GM18499 (cell line): Measurements from ENCODE around the gene CLCN7.
"Not testable (repeated sequence)": the region's sequence is repeated elsewhere in the genome, so short reads cannot be mapped to it uniquely, and the experiment has no call there.

Experiments
- ATAC-seq: cut with Tn5 transposase; IDR thresholded peaks from one replicate; pipeline ENCODE4 v1.9.1; 2021; ENCODE audit warnings: moderate number of reproducible peaks; ENCODE audit not compliant: insufficient read depth, unreplicated experiment

The CLCN7 gene

DNA sequence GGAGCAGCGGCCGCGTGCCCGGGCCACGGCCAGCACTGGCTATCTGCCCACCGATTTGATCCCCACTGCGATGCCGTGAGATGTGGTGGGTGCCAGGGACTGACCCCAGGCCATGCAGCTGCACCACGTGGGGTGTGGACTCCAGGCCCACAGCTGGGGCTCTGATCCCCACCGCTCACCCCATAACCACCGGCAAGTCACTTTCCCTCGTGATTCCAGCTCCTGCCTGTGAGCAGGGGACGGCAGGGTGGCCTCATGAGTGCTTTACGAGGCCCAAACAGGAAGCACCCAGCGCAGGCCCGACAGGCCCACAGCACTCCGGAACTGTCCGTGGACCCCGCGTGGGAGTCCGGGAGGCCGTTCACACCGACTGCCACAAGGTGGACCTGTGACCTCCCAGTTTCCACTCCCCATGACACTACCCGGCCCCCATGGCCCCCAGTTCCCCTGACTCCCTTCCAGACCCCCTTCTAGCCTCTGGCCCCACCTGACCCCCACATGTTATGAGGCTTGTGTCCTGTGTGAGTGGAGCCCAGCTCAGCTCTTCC is 13.3 kb upstream of the CLCN7 start:
- ATAC-seq = no peak

DNA sequence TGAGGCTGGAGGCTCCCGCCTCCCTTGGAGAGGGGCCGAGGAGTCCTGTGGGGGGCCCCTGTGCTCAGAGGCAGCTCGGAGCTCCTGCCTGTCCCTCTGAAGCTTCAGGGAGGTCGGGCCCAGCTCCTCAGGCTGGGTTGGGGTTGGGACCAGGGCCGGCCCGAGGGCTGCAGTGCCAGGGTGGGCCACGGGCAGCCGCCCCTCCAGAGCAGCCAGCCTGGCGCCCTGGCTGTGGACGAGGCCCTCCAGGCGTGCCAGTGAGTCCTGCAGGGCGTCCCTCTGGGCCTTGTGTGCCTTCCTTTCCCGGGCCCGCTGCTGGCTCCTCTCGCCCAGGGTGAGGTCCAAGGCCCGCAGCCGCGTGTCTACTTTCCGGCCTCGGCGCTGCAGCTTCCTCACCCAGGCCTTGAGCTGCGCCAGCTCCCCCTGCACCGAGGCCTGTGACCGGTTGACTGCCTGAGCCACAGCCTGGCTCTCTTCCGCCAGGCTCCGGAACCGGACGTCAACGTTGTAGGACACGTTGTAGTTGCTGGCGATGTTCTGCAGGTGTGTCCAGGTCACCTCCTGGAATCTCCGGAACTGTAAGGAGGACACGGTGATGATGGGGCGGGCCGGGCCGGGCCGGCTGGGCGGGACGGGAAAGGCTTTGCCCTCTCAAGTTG is 12.7 kb upstream of the CLCN7 start:
- no peak for ATAC-seq

DNA sequence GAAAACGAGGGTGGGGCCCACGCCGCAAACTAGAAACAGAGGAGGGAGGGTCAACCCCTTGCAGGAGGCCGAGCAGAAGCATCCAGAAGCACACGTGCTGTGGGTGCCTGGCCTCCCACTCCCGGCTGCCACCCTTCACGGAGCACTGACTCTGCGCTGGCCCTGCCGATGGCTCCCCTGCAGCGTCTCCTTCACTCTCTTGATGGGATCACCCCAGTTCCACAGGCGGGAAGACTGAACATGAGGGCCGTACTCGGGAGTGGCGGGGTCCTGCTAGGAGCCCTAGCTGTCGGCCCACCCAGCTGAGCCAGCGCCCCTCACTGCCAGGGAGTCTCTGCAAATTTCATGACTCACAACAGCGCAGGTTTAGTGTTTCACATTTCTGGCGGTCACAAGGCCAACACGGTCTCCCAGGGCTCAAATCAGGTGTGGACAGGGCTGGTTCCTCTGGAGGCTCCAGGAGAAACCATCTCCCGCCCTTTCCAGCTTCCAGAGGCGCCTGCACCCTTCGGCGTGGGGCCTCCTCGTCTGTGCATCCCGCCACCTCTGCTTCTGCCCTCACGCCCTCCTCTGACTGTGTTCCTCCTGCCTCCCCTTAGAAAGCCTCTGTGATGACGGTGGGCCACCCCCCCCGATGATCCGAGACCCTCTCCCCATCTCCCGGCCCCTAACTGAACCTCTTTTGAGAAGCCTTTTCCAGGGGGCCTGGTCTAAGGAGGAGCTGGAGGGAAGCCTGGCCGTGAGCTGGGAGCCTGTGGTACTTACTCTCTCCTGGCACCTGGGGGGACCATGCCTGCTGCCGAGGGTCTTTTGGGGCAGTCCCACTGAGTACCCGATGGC is 11.9 kb upstream of the CLCN7 start:
- ATAC-seq = no peak

DNA sequence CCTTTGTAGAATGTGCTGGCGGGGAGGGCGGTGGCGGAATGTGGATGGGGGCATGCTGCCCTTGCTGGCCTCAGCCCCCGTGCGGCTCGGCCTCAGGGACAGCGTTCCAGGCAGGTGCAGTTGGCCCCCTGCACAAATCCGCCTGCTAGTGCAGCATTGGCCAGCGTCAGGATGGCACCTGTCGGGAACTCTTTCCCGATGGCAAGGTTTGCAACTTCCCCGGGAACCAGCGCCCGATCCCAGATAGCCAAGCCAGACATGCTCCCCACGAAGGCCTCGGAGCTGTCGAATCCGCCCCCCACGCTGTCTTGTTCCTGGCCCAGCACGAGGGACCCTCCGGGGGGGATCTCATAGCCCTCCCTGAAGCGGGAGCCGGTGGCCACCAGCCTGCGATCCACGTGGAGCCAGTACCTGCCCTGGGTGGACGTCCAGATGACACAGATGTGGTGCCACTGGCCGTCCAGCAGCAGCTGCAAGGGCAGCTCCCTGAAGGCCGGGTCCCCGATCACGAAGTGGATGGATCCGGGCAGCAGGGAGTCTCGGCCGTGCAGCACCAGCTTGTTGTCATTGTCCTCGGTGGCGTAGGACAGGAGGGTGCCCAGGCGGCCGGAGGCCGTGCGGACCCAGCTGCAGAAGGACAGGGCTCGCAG is 11.1 kb upstream of the CLCN7 start:
- ATAC-seq = no peak

DNA sequence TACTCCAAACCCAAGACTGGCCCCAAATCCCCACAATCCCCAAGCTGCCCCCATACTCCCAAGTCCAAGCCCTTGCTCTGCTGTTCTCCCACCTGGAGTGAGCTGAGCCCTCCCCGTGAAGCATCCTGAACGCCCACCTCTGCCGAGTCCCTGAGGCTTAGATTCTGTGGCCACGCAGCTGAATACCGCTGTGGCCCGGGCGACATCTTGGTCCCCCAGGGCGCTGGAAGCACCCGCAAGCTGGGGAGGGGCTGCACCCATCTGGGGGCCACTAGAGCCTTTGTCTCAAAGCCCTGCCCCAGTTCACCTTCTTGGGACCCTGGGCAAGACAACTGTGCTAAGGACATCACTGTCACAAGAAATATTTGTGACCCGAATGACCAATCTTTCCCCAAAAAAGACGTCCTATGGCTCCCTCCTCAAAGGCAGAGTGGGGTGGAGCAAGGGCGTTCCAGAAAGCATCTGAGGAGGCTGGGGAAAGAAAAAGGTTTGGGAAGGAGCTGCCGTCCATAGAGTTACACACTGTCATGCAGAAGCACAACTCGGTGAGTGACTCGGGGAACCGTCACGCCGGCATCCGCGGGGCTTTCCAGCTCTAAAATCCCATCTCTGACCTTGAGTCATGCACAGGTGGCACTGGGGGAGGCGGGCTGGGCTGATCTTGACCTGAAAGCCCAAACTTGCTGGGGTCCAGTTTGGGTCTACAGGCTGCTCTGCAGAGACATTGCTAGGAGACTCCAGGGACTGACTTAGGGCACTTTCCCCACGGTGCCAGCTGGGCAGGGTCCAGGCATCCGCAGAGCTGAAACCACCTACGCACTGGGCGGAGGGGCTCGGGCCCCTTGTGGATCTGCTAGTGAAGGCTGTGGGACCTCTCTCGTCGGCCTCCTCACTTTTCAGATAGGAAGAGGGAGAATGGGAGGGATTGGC is 7.3 kb upstream of the CLCN7 start:
- no peak for ATAC-seq

DNA sequence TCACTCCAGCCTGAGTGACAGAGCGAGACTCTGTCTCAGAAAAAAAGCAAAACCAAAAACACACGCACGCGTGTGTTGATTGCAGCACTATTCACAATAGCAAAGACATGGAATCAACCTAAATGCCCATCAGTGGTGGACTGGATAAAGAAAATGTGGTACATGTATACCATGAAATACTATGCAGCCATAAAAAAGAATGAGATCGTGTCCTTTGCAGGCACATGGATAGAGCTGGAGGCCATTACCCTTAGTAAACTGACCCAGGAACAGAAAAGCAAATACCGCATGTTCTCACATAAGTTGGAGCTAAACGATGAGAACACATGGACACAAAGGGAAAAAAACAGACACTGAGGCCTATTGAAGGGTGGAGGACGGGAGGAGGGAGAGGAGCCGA is 4.1 kb upstream of the CLCN7 start:
- not testable (repeated sequence) for ATAC-seq

DNA sequence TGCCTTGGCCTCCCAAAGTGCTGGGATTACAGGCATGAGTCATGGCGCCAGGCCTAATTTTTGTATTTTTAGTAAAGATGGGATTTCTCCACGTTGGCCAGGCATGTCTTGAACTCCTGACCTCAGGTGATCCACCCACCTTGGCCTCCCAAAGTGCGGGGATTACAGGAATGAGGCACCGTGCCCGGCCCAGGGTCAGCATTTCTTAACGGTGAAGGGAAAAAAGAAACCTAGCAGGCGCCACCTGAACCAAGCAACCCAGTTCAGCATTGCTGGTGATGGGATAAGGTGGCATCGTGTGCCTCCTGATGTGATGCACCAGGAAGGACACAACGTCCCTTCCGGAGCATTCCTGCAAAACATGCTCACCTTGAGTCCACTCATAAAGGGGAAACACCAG is 2.2 kb upstream of the CLCN7 start:
- no peak for ATAC-seq

DNA sequence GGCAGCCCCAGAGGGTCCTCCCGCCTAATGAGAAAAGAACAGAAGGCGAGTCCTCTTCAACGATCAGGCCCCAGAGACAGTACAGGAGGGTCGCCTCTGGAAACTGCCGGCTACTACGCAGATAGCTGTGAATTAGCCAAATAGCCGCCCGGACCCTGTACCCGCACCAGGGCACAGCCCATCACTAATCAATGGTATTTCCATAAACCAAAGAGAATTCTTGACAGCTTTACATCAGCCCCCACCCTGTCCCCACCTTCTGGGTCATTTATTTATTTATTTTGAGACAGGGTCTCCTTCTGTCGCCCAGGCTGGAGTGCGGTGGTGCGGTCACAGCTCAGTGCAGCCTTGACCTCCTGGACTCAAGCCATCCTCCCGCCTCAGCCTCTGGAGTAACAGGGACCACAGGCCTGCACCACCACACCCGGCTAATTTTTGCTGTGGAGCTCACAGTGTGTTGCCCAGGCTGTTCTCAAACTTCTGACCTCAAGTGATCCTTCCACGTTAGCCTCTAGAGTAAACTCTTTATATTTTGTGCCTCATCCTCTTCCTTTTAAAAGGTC is 805 bp upstream of the CLCN7 start:
- ATAC-seq = no peak

DNA sequence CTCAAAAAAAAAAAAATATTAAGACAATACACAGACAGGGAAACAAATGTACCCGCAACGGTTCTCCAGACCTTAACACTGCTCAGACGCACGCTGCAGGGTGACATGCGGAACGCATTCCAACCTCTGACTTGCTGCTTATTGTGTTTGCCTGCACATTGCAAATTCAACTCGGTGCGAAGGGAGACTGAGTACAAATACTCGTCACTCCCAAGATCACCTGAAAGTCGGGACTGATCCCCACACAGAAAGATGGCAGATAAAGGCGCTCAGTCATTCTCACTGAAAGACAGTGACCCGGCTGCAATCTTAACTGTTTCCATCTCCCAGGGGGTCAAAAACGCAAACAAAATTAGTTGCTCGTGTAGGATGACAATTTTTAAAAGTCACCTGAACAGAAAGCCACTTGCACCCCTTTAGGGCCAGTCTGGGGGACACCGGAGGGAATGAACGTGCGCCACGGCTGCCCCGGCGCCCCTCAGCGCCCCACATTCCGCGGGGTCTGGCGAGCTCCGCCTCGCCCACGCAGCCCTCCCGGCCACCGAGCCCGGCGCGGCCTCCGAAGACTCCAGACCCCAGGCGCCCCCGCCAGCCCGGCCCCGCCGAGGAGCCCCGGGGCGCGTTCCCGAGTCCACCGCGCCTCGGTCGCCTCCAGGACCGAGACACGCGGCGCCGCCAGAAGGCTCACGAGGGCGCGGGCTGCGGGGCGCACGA is 589 bp downstream of the CLCN7 start:
- ATAC-seq = no peak

DNA sequence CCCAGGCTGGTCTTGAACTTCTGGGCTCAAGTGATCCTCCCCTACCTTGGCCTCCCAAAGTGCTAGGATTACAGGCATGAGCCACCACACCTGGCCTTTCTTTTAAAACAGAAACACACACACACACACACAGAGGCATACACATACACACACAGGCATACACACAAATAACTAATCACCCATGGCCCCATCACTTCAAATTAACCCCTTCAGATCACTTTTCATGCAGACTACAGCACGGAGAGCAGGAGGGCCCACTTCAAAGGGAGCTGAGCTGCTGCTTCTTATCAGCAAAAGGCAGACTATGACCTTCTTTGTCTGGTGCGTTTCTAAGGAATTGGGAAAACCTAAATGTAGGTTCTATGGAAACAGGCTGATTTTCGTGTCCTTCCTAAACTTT is 1.9 kb downstream of the CLCN7 start:
- no peak for ATAC-seq

DNA sequence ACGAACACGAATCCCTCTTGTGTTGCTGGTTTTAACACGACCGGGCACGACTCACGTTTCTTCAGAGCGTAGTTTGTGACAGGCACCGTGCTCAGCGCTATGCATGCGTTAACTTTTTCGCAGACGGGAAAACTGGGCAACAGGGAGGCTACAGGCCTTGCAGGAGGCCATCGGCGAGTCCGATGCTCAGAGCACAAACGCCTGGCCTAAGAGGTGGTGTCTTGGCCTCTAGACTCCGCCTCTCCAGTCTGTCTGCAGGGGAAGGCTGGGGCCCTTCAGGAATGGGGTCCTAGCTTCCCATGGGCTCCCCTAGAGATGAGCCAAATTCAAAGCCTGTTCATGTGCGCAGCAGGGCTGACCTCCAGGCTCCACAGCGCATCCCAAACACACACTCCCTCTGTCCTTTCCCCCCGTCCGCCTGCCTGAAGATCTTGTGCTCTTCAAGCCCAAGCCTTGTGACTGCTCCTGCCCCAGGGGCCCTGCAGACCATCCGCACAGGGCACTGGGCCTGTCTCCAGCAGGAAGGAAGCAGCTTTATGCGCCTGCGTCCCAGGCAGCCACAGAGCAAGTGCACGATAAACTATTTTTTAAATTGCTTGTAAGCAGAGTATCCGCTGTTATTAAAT is 3.1 kb downstream of the CLCN7 start:
- ATAC-seq = no peak

DNA sequence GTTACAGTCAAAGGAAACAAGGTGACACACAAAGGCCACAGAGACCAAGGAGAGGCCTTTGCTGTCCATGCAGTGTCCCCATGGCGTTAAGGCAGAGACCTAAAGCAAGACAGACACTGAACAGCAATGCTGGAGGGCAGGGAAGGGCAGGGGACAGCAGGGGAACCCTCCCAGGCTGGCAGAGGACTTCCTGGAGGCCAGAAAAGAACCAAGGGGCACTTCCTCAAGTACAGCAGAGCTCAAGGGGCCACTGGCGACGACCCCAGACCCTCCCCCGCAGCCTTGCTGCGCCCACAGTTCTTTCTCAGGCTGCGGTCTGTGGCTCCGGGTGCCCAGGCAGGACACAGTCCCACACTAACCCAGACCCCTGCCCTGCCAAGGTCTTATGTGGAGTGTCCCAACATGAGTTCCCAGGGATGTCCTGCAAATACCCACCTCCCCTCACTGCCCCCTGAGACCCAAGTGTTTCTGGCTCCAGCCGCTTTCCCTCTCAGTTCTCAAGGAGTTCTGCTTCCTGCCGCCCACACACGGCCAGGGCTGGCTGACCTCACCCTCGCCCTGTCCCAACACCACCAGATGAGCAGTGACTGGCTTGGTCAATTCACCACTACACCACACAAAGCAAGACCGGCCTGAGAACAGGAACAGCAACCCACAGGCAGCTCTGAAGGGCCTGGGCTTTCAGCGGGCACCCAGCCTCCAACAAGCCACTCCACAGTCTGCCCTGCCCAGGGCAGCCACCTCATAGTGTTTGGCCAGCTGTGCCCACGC is 4.2 kb downstream of the CLCN7 start:
- no peak for ATAC-seq

DNA sequence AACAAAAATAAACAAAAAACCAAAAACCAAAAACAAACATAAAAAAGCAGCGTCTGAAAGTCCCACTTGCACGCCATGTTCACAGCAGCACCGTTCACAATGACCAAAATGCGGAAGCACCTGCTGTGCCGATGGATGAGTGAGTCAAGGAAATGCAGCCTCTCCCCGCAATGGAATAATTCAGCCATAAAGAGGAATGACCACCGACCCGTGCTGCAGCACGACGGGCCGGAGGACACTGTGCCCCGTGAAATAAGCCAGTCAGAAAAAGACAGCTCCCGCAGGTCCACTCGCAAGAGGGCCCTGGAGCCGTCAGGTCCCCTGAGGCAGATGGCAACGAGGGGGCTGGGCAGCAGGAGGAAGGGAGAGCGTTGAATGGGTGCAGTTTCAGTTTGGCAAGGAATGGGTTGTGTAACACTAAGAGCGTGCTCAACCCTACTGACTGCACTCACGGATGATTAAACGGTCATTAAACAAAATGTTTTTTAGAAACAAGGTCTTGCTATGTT is 5.1 kb downstream of the CLCN7 start:
- ATAC-seq = no peak

DNA sequence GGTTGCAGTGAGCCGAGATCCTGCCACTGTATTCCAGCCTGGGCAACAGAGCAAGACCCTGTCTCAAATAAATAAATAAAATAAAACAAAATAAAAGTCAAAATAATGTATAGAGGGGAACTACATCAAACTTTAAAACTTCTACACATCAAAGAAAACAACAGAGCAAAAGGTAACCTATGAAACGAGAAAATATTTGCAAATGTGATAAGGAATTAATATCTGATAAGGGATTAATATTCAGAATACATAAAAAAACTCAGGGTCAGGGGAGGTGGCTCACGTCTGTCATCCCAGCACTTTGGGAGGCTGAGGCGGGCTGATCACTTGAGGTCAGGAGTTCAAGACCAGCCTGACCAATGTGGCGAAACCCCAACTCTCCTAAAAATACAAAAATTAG is 5.7 kb downstream of the CLCN7 start:
- not testable (repeated sequence) for ATAC-seq

DNA sequence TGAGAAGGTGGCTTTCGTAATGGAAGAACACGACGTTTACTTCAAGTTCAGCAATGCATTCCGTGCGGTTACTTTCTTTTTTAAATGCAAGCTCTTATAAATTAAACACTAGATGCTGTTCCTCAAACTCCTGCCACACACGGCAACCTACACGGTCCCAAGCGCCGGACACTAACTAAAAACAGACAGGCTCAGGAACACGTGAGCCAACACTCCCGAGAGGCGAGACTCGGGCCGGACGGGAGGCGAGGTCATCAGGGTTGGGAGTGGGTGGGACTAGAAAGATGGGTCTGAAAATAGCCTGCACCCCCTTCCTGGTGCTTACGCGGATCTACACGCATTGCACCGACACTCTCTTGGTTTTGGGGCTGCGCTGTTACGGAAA is 6.4 kb downstream of the CLCN7 start:
- no peak for ATAC-seq

DNA sequence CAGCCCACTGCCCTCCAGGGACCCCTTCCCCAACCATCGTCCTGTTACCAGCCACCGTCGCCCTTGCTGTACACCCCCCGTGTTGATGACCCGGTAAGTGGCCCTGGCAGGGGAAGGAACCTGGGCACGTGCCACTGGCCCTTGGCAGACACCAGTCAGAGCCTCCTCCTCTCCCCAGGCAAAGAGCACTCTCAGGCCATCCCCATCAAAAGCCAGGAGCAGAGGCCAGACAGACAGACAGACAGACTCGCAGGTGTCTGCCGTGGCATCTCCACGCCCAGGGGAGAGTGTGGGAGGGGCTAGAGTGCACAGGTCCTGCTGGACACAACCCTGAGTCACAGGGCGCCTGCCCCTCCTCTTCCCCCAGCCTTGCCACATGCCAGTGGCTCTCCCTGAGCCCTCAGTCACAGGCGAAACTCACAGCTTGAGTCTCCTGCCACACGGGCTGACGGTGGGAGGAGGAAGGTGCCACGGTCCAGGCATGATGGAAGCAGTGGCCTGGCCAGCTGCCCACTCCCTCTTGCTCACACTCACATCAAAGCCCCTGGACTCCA is 7.8 kb downstream of the CLCN7 start:
- ATAC-seq = no peak

DNA sequence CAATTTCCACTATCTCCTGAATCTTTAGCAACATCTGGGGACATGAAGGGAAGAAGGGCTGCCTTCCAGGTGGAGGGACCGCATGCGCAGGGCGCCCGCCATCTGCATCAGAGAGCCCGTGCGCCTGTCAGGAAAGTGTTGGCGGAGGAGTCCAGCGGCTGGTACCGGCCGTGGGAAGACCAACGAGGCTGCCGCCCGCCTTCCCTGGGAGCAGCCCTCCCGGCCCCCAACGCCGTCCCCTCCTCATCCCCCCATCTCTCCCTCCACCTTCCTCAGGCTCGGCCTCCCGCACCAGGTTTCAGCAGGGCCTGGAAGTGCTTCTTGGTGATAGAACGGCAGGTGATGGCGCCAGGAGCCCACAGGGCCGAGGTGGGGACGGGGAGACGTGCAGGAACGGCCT is 8.8 kb downstream of the CLCN7 start:
- no peak for ATAC-seq

DNA sequence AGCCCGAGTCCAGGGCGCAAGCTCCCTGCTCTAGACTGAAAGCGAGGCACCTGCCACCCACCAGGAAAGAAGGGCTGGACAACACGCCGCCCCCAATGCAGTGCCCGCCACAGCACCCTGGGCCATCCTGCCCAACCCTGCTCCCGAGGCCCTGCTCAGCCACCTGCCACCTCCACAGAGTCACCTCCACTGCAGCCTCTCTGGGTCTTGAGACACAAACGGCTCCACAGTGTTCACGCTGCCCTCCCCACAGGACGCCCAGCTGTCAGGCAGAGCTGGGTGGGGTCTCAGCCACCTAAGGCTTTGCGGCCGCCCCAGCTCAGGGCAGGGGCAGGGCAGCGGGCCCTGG is 9.3 kb downstream of the CLCN7 start:
- no peak for ATAC-seq
